HG03097 (cell line): ENCODE data around the gene GPSM1.

Experiments used
- ATAC-seq: cut with Tn5 transposase; IDR thresholded peaks from one replicate; pipeline ENCODE4 v1.9.1; 2021; ENCODE audit not compliant: unreplicated experiment, low FRiP score

Gene GPSM1

DNA sequence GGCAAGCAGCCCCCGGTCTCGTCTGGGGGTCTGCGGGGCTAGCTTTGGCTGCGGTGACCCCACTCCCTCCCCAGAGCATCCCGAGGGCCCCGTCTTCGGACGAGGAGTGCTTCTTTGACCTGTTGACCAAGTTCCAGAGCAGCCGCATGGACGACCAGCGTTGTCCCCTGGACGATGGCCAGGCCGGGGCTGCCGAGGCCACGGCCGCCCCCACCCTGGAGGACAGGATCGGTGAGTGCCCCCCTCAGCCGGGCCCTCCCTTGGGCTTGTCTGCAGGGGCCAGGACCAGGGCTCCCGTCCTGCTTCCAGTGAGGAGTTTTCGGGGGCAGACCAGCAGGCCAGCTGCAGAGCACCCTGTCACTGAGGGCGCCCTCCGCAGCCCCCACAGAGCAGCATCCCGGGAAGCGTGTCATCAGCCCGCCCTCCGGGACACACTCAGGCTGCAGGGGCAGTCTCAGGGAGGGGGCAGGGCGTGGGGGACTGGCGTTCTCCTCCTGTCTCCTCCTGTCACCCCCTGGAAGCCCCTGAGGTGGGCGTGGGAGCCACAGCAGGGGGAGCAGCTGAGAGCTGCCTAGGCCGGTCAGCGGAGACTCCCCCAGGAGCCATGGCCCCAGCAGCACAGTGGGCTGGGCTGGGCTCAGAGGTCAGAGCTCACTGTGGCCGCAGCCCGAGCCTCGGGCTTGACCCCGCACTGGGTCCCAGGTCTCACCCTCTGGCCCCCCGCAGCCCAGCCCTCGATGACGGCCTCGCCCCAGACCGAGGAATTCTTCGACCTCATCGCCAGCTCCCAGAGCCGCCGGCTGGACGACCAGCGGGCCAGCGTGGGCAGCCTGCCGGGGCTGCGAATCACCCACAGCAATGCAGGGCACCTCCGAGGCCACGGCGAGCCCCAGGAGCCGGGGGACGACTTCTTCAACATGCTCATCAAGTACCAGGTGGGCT, 28.5 kb downstream of the GPSM1 start:
- no peak for ATAC-seq

DNA sequence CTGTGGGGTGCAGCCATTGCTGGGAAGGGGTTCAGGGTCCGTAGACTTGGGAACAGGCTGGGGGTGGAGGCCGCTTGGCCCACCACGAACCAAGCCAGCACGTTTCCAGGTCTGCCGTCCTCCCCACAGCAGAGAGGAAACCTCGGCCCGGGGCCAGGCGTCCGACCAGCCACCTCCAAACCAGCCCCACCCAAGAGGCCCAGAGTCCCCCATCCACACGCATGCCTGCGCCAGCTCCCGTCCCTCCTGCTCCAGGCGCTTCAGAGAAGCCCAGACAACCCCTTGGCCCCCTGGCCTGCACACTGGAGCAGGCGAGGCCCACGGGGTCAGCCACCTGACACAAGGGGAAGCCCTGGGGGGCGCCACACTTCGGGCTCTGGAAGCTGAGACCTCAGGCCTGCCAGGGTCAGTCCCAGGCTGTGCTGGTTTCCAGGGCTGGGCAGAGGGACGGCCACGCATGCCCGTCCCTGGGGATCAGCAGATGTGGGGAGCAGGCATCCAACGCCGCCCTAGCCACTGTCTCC, 29.9 kb downstream of the GPSM1 start:
- no peak for ATAC-seq

DNA sequence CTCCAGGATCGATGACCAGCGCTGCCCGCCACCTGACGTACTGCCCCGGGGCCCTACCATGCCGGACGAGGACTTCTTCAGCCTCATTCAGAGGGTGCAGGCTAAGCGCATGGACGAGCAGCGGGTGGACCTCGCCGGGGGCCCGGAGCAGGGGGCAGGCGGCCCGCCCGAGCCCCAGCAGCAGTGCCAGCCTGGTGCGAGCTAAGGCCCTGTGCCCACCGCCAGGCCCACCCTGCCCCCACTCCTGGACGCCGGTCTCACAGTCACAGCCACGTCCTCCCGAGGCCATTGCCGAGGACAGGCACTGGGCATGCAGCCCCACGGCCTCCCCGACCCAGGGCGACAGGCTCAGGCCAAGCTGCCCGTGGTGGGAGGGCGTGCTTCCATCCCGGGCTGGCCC, 30.7 kb downstream of the GPSM1 start:
- no peak for ATAC-seq

DNA sequence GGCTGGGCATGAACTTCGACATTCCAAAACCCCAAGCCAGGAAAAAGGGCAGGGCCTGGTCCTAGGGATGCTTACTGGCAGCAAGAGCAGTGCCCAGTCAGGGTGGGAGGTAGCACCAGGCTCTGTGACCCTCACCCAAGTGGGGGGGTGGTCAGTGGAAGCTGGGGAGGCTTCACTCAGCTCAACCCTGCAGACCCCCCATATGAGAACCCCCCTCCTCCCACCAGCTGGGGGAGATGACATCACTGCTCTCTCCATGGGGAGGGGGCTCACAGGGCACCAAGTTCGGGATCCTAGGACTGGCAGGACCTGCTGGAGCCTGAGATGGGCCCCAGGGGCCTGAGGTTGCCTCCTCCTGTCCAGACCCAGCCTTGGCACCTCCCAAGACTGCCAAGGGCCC, 31.5 kb downstream of the GPSM1 start:
- no peak for ATAC-seq

DNA sequence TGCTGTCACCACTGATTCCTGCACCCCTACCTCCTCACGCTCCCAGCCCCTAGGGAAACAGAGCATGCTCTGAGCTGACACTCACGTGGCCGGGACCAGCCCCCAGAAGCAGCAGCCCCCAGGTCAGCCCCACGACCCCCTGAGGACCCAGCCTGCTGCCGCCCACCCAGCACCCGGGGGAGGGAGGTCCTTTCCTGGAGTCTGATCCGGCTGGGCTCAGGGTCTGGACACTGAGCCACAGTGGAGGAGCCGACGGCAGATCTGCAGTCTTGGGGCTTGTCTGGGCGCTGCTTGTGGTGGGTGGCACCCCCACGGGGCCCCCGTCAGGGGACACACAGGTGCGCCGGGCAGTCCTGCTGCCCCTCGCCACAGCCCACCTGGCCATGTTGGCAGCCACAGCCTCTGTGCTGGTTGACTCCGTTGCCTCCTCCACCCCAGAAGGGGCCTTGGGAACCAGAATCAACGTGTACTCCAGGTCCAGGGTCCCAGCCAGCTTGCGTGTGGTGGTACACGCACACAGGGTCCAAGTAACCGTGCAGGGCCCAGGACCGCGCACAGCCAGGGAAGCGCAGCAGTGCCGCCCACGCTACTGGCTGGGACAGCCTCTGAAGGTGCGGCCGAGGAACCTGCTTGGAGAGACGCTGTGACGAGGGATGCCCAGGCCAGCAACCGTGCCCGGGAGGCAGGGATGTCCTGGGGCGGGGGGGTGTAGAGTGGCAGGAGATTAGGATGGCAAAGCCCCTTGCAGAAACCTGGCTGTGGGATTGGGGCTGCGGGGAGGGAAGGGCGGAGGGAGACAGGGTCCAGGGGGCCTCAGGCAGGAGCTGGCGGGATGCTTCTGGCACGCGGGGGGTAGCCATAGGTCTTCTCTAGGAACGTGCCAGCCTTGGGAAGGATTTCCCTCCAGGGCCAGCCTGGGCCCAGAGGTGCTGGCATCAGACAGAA, 32.7 kb downstream of the GPSM1 start:
- ATAC-seq: no peak

DNA sequence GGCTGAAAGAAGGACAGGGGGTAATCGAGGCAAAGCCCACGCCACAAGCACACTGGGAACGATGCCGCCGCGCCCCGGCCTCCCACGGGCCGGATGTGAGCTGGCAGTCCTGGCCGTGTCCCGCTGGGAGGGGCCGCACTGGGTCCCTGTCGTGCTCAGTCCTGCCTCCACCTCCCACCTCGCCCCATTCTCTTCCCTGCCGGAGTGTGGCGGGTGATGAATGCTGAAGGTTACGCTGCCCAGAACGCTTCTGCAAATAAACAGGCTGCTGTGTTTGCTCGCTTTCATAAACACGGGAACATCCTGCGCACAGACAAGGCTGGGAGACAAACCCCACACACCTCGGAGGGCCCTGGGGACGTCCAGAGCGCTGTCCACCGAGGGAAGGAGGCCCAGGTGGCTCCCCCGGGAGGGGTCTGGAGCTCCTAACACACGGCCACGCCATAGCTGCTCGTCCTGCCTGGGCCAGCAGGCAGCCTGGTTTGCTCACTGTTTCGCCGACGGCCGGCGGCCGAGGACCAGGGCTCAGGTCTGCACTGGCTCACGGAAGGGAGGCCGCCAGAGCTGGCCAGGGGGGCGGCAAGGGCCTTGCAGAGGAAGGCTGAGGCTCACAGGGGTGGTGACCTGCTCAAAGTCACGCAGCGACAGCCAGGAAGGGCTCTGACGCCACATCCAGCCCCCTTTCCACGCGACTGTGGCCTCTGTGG, 33.9 kb downstream of the GPSM1 start:
- ATAC-seq: no peak

DNA sequence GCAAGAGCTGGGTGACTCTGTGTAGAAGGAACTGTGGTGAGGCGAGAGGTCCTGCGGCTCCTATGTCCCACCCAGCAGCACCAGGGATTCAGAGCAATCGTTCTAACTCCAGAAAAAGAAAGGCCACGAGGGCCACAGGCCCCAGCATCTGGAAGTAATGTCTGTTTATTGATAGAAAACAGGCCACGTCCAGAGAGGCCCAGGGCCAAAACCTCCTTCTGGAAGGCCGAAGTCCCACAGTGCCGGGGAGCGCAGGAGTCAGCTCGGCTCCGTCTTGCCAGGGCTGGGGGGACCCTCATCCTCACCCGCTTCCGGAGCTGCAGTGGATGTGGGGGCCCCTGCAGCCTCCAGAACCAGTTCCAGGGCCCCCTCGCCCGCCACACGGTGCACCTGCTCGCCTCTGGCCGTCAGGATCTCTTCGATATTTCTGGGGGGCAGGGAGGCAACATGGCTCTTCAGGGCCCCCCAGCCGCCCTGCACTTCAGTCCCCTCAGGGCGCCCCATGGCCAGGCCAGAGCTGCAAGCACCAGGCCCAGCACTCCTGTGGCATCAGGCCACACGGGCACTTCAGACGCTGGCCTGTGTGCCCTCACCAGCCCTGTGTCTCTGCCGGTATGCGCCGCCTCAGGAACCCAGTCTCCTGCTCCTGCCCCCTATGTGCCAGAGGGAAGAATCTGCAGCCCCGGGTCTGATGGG, 34.6 kb downstream of the GPSM1 start:
- ATAC-seq: no peak

DNA sequence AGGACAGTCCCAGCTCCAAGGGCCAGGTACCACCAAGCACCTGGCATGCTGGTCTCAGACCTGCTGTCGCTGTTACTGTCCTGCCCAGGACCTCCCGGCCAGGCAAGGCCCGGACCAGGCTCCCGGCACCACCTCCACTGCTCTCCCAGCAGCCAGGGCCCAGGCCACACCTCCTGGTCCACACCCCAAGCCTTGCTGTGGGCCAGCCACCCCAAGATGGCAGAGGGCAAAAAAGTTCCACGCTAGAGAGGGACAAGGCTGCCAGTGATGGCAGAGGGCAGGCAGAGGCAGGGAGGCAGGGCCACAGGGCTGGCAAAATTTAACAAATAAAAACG, 35.1 kb downstream of the GPSM1 start:
- no peak for ATAC-seq

DNA sequence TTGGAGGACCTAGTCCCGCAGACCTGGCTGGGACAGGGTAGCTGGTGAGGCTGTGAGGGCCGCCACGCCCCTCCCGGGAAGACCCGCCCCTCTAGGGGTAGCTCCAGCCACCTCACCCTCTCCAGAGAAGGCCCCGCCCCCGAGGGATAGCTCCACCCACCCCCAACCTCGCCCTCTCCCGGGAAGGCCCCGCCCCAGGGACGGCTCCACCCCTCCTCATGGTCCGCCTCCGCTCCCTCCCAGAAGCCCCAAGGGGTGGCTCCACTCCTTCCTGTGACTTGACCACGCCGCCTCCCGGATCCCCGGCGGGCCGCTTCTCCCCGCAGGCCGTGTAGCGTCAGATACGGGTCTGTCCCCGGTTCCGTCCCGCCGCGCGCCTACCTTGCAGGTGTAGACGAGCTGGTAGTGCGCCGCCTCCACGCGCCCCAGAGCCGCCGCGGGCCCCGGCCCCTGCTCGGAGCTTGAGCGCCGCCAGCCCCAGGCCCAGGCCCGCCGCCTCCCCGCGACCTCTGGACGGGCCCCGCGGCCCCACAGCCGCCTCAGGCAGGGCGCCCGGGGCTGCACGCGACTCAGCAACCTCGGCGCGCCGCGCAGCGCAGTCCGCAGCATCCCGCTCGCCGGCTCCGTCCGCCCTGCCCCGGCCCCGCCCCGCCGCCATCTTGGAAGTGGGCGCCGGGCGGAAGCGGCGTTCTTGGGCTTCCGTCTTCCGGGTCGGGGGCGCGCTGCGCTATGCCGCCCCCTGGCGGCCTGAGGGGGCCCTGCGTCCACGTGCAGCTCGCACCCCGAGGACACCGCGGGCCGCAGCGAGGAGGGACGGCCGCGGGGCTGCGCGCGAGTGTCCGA, 36.0 kb downstream of the GPSM1 start, which contains the start of gene DNLZ:
DNLZ (minus strand) TSS at position 639 of the 843 bp plus-strand sequence; CDS start at position 609, 30 bp downstream.
- ATAC-seq: peak; percentile 56

DNA sequence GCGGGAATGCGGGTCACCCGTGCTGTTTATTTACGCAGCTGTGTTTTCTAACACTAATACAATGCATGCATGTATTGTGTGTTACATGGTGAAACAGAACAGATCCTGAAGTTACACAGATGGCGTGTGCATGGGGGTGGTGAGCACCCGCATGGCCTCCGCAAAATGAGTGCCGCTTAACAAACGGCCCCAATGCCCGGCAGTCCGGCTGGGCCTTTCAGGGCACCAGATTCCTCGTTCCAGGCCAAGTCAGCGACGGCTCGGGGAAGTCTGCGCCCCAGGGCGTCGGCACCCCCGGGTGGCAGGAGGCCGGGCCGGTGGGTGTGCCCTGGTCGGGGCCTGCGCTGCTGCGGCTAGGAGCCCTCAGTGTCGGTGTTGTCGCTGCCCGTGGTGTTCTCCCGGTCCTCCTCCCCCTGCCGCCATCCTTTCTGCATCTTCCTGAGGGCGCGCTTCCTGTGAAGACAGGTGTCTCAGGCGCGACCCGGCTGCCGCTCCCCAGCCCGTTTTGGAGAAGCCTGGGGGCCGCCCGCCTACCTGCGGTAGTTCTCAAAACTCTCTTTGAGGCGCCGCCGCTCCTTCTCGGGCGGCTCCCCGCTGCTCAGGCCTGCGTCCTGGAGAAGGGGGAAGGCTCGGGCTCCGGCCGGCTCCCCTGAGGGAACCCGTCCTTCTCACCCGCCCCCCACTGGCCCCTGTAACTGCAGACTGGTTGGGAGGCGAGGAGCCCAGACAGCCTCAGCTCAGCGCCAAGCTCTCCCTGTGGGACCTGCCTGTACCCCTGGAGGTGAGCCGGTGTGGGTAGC, 36.8 kb downstream of the GPSM1 start:
- no peak for ATAC-seq

DNA sequence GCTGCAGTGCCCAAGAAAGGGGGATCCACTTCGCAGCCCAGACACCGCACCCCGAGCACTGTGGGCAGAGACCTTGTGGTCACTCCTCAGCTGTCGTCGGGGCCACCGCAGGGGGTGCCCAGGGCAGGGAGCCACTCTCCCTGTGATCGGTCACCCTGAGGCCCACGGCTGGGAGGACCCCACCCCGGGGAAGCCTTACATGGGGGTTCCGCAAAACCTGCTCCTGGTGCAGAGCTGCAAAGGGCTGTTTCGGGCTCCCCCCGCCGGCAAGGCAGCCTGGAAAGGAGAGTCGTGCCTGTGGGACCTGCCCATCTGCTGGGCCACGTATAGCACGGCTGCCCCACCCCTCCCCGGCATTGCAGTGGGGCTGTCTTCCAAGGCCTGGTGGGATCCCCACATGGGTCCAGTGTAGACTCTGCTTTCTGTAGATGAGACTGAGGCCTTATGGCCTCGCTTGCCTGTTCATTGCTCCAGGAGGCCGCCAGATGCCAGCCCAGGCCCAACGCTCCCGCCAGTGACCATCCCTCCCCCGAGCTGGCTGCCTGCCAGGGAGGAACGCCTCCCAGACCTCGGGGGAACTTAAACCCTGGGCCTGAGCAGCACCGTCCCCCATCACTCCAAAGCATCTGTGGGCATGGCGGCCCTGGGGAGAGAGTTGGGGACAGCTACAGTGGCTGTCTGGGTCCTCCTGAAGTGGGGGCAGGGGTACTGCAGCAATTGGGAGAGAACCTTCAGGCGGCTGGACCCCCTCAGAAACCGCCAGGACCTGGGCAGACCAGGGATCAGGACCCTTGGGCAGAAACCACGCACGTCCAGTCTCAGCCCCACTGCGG, 37.8 kb downstream of the GPSM1 start:
- no peak for ATAC-seq

DNA sequence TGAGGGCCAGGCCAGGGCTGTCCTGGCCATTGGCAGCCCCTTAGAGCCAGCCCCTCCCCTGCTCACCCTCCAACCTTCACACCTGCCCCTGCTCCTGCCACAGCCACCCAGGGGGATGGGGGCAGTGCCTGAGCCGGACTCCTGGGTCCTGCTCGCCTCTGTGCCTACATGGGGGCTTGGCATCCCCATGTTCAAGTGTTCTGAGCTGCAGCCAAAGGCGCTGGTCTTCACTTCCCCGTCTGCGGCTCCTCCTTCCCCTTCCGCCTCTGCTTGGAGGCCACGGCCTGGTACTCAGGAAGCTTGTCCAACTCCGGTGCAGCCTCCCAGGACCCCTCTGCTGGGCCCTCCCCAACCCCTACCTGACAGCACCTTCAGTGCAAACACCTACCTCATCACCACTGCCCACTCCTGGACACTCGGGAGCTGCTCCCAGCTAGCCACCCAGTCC, 38.5 kb downstream of the GPSM1 start:
- no peak for ATAC-seq

DNA sequence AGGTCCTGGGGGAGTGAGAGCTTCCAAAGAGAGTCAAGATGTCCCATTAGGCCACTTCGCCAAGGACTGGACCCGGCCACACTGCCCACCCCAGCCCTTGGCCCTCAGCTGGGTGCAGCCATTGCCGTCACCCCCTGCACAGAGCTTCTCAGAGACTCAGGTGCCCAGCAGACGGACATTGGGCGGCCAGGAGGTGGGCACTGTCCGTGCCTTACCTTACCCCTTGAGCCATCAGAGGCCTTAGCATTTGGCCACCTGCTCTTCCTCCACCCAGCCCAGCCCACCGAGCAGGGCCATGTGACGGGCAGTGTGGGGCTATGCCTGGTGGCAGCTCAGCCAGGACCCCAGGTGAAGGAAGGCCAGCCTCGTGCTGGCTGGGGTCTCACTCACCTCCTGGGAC, 39.5 kb downstream of the GPSM1 start:
- ATAC-seq: no peak

DNA sequence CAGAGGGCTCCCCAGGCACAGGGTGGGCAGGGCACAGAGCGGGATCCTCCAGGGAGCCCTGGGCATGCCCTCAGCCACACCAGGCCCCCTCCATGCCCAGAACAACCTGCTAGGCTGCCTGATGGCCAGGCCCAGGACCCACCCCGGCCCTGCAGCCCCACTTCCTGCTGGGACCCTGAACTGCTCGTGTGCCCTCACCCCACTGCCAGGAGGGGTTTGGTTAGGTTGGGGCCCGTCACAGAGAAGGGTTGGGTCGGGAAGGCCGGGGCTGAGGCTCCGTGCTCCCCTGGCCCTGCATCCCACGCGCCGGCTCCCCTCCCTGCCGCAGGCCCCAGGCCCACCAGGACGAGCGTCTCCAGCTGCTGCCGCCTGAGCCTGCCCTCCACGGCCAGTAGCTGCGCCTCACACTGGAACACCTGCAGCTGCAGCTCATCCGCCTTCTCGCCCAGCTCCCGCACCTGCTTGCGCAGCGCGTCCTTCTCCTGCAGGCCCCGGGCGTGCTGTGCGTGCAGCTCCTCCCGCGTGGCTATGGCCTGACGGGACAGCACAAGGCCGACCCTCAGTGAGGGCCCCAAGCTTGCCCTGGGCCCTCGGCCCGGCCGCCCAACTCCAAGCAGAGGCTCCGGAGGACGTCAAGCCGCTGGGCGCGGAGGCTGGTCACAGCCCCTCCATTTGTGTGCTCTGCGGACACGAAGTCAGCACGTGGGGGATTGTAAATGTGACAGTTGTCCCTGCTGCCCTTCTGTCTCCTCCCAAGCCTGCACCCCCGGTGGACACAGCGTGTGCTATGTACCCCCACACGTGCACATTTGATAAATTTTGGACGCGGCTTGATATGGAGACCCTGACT, 40.2 kb downstream of the GPSM1 start:
- ATAC-seq: no peak

DNA sequence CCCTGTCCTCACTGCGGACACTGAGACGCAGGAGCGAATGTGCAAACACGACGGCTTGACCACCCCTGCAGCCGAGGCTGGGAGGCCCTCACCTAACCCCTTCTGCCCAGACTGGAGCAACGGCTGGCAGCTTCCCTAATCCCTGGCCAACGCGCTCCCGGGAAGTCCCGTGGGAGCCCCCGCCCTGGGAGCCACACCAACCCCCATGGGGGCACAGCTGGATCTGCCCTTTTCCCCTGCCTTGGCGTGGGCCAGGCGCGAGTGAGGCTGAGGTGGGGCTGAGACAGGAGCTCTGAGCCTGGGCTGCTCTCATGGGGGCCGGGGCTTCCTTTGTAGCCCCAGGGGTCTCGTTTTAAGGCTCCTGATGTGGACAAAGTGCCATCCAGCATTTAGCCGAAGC, 40.9 kb downstream of the GPSM1 start:
- ATAC-seq: no peak

DNA sequence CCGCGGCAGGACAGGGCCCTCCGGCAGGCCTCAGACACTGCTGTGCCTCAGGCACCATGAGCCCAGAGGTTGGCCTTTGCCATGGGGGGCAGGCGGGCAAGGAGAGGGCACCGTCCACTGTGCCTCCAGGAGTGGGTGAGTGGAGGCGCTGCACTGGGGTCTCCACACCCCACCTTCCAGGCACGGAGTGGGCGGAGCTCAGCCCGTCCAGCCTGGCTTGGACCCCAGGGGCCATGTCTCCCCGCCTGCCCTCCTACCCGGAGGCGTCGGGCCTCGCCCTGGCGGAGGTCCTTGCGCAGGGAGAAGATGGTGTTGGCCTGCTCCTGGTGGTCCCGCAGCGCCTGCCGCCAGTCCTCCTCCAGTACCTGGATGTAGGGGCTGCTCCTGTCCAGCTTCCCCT, 42.7 kb downstream of the GPSM1 start:
- ATAC-seq: no peak
